ENCODE measurements around the gene FHIT.

DNA sequence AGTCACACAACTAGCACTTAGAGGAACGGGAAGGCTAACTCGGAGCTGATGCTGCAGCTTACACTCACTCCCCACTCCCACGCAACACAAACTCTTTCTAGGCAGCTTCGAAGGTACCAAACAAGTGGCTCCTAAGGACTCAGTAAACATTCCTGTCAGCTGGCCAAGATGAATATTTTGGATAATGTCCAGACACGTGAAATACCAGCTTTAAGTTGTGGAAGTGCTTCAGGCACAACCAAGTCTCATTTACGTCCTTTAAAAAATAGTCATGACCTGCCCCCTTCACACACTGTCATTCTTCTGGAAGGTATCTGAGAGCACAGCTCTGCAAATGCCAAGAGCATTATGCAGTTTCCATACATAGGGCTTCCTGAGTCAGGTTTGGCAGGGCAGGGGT, 1195.5 kb downstream of the FHIT start:
- TF ChIP-seq, protein P1, sequence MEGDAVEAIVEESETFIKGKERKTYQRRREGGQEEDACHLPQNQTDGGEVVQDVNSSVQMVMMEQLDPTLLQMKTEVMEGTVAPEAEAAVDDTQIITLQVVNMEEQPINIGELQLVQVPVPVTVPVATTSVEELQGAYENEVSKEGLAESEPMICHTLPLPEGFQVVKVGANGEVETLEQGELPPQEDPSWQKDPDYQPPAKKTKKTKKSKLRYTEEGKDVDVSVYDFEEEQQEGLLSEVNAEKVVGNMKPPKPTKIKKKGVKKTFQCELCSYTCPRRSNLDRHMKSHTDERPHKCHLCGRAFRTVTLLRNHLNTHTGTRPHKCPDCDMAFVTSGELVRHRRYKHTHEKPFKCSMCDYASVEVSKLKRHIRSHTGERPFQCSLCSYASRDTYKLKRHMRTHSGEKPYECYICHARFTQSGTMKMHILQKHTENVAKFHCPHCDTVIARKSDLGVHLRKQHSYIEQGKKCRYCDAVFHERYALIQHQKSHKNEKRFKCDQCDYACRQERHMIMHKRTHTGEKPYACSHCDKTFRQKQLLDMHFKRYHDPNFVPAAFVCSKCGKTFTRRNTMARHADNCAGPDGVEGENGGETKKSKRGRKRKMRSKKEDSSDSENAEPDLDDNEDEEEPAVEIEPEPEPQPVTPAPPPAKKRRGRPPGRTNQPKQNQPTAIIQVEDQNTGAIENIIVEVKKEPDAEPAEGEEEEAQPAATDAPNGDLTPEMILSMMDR (IDR thresholded peaks at IDR 0.05) = no peak
- TF ChIP-seq EP300 (IDR thresholded peaks at IDR 0.05) = no peak
- no peak for TF ChIP-seq POLR2A (IDR thresholded peaks at IDR 0.05)
- no peak for TF ChIP-seq POLR2AphosphoS5 (IDR thresholded peaks at IDR 0.05)

Measured in suprapubic skin (tissue), 4 donors.